ENCODE data around the gene AIF1L. TPM values are rescaled to one million over a fixed set of nuclear protein-coding genes. Genes with fewer than 3 reads are reported as not detected.
"Not testable (repeated sequence)": the region's sequence is repeated elsewhere in the genome, so short reads cannot be mapped to it uniquely, and the experiment has no call there.

The AIF1L gene
- total RNA-seq, 4 donors from 2014 or later: 5.4 to 28.5 (median 17.1) TPM

- no peaks in the 10 kb centered on the region for H3K9me3 ChIP-seq
- no peak overlapping the region for H3K4me3 ChIP-seq
- H3K36me3 ChIP-seq: peaks cover 0 to 100% of the 10 kb centered on the region in 2 donors
- no peaks in the 10 kb centered on the region for H3K4me1 ChIP-seq
- no peak overlapping the region for H3K27ac ChIP-seq
- ATAC-seq: no peak
- no peak for TF ChIP-seq EP300 (IDR thresholded peaks at IDR 0.05)
- TF ChIP-seq POLR2A (IDR thresholded peaks at IDR 0.05): no peak
- TF ChIP-seq CTCF (IDR thresholded peaks at IDR 0.05): no peak
- no peak for TF ChIP-seq POLR2AphosphoS5 (IDR thresholded peaks at IDR 0.05)
- H3K27me3 ChIP-seq: no peaks in the 10 kb centered on the region
- 84 to 94% methylated on average over 3 to 4 of the region's 4 CpGs for WGBS, 2 donors (ENCODE audit: low coverage in 1 of 2)
Measured at GRCh38 chr9:131146186-131146585, 49.9 kb downstream of the AIF1L start.

DNA sequence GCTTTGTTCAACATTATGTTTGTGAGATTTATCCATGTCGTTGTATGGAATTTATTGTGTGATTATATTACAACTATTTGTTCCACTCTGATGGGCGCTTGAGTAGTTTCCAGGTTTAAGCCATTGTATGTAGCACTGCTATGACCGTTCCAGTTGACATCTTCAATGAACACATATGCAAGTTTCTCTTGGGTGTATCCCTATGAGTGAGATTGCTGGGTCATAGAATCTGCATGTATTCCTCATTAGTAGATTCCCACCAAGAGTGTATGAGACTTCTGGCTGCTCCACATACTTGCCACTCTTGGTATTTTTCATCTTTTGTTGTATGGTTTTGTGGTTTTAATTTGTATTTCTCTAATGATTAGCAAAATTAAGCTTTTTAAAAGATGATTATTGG is 51.9 kb downstream of the AIF1L start:
- WGBS, 2 donors (ENCODE audit: low coverage in 1 of 2): 84 to 88% methylated on average over 3 of the region's 3 CpGs
- ATAC-seq: no peak
- Histone ChIP-seq H3K27me3 (no peaks in the 10 kb centered on the region), H3K9me3 (no peaks in the 10 kb centered on the region), H3K4me1 (no peaks in the 10 kb centered on the region), H3K27ac (no peak overlapping the region), H3K36me3 (peaks cover 0 to 100% of the 10 kb centered on the region in 2 donors), H3K4me3 (no peak overlapping the region)
- TF ChIP-seq CTCF (IDR thresholded peaks at IDR 0.05): no peak
- TF ChIP-seq POLR2AphosphoS5 (IDR thresholded peaks at IDR 0.05): no peak
- no peak for TF ChIP-seq POLR2A (IDR thresholded peaks at IDR 0.05)
- no peak for TF ChIP-seq EP300 (IDR thresholded peaks at IDR 0.05)

DNA sequence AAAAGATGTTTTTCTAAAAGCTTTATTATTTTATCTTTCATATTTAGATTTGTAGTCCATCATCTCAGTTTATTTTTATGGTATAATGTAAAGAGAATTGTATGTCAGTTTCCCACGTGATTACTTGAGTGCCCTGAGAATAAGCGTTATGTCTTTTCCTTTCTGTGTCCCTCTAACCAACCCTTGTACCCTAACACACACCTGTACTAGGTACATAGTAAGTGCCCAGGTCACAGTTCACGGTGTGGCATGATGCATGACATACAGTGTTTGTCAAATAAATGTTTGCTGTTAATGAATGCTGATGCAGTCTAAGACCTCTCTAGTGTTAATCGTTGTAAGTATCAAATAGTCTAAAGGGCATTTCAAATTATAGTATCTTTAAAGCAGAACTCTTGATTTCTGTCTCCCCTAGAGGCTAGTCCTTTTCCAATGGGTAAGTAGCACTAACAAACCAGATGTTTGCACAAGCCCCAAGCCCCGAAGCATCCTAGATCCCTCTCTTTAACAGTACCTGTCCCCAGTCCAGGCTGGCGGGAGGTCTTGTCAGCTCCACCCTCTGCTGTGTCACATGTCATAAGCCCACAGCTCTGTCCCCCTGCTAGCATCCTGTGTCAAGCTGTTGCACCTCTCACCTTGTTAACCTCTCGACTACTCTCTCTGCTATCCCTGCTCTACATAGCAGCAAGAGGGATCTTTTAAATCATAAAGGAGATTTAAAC is 52.8 kb downstream of the AIF1L start:
- Histone ChIP-seq H3K9me3 (no peaks in the 10 kb centered on the region), H3K4me3 (no peak overlapping the region), H3K4me1 (no peaks in the 10 kb centered on the region), H3K27me3 (no peaks in the 10 kb centered on the region), H3K27ac (no peak overlapping the region), H3K36me3 (peaks cover 0 to 100% of the 10 kb centered on the region in 2 donors)
- TF ChIP-seq CTCF (IDR thresholded peaks at IDR 0.05) (no peak), EP300 (IDR thresholded peaks at IDR 0.05) (no peak), POLR2AphosphoS5 (IDR thresholded peaks at IDR 0.05) (no peak), POLR2A (IDR thresholded peaks at IDR 0.05) (no peak)
- no peak for ATAC-seq
- 73 to 77% methylated on average over 6 to 7 of the region's 7 CpGs for WGBS, 2 donors (ENCODE audit: low coverage in 1 of 2)

DNA sequence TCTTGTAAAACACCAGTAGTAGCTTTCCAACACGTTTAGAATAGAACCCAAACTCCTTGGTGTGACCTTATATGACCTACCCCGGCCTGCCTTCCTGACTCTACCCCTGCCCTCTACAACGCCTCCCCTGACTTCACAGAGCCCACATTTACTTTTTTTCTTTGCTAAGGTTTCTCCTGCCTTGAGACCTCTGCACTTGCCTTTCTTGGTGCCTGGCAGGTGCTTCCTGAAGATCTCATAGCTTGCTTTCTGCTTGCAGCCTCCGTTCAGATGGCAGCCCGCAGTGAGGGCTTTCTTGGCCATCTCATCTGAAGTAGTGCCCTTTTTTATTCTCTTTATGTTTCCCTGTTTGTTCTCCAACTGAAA is 53.3 kb downstream of the AIF1L start:
- no peak for TF ChIP-seq EP300 (IDR thresholded peaks at IDR 0.05)
- TF ChIP-seq POLR2AphosphoS5 (IDR thresholded peaks at IDR 0.05): no peak
- TF ChIP-seq POLR2A (IDR thresholded peaks at IDR 0.05): no peak
- TF ChIP-seq CTCF (IDR thresholded peaks at IDR 0.05): no peak
- Histone ChIP-seq H3K27ac (no peak overlapping the region), H3K9me3 (no peaks in the 10 kb centered on the region), H3K36me3 (peaks cover 3 to 100% of the 10 kb centered on the region in 2 donors), H3K4me3 (no peak overlapping the region), H3K4me1 (no peaks in the 10 kb centered on the region), H3K27me3 (no peaks in the 10 kb centered on the region)
- 44 to 56% methylated on average over 4 to 5 of the region's 5 CpGs for WGBS, 2 donors (ENCODE audit: low coverage in 1 of 2)
- no peak for ATAC-seq

DNA sequence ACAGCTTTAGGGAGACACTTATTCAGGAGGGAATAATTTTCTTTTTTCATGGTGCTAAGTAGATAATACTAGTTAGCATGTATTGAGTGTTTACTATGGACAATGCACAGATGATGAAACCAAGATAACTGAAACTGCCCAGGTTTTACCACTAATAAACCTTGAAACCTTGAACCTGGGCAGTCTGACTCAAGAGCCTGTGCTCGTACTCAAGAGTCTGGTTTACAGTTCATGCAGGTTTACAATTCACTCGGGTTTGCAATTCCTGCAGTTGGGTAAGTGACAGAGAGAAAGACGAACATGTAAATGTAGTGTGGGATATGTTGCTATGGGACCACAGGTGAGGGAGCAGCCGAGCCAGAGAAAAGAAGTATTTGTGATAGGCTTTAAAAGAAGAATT is 57.3 kb downstream of the AIF1L start:
- Histone ChIP-seq H3K4me3 (no peak overlapping the region), H3K36me3 (peaks cover 3 to 100% of the 10 kb centered on the region in 2 donors), H3K27ac (no peak overlapping the region), H3K9me3 (no peaks in the 10 kb centered on the region), H3K27me3 (no peaks in the 10 kb centered on the region), H3K4me1 (no peaks in the 10 kb centered on the region)
- TF ChIP-seq POLR2AphosphoS5 (IDR thresholded peaks at IDR 0.05) (no peak), POLR2A (IDR thresholded peaks at IDR 0.05) (no peak), EP300 (IDR thresholded peaks at IDR 0.05) (no peak), CTCF (IDR thresholded peaks at IDR 0.05) (no peak)
- no peak for ATAC-seq
- WGBS, 2 donors (ENCODE audit: low coverage in 1 of 2): 75 to 86% methylated on average over 3 to 4 of the region's 4 CpGs

GRCh38 chr9:131158673-131159072 is 62.3 kb downstream of the AIF1L start:
- not testable (repeated sequence) for H3K4me3 ChIP-seq
- peaks cover 10 to 100% of the 10 kb centered on the region in 2 donors for H3K36me3 ChIP-seq

More at GRCh38 chr9:131158673-131159072, 62.3 kb downstream of the AIF1L start:
- WGBS, 2 donors (ENCODE audit: low coverage in 1 of 2): 67 to 100% methylated on average over 1 of the region's 1 CpG
- H3K4me1 ChIP-seq, H3K27ac ChIP-seq, ATAC-seq, H3K27me3 ChIP-seq, H3K9me3 ChIP-seq: not testable (repeated sequence)
